Psoas muscle (tissue), 8 donors: ENCODE data around the gene PPP2R2D. TPM values are rescaled to one million over a fixed set of nuclear protein-coding genes. Genes with fewer than 3 reads are reported as not detected.

ENCODE experiments used
- ATAC-seq, 4 donors: fragments of 200-7000 bp; cut with Tn5 transposase; one replicate each; pipeline ENCODE4 v1.9.1; 2020; ENCODE audit warnings: moderate library complexity in 3 of 4, mild to moderate bottlenecking in 2 of 4
- DNase-seq, 2 donors: peaks; one replicate each; pipeline ENCODE4 v3.0.0-alpha.2; 2020
- H3K27ac ChIP-seq: fragments of 200-600 bp; one replicate; pipeline ENCODE4 v1.8.0; 2022
- H3K27me3 ChIP-seq, 3 donors: fragments of 200-600 bp in 1 of 3; one replicate each; pipeline versions ENCODE4 v1.6.1 to v1.8.0; 2013 to 2022; ENCODE audit warnings: low read length in 2 of 3, mild to moderate bottlenecking in 2 of 3, moderate library complexity in 1 of 3; ENCODE audit not compliant: insufficient read depth in 3 of 3
- H3K36me3 ChIP-seq, 2 donors: fragments of 200-600 bp in 1 of 2; one replicate each; pipeline versions ENCODE4 v1.6.1 to v1.8.0; 2013 to 2022; ENCODE audit warnings: low read depth in 1 of 2, mild to moderate bottlenecking in 1 of 2, moderate library complexity in 1 of 2; ENCODE audit not compliant: insufficient read depth in 1 of 2
- H3K4me1 ChIP-seq: fragments of 200-600 bp; one replicate; pipeline ENCODE4 v1.8.0; 2022
- H3K4me3 ChIP-seq: fragments of 200-600 bp; one replicate; pipeline ENCODE4 v1.8.0; 2022; ENCODE audit warnings: mild to moderate bottlenecking
- H3K9me3 ChIP-seq: fragments of 200-600 bp; one replicate; pipeline ENCODE4 v1.8.0; 2022
- WGBS, 3 donors: extraction: QIAGEN DNeasy Blood & Tissue Kit; methylation state at CpG; one replicate each; pipeline versions ENCODE4 v1.1.6 to v1.1.7; 2013; 5-methylcytosine and 5-hydroxymethylcytosine counted together
- intact Hi-C, 2 donors: fragments of 100-400 bp; cut with DNase I; formaldehyde crosslinking; loops; one replicate each; pipeline versions ENCODE4 v1.11.0 to v1.14.2; 2022
- polyA plus RNA-seq, 3 donors: library from polyadenylated mRNA; stranded (reverse); fragments of 200-250 nt; gene quantifications; one replicate each; pipeline ENCODE4 v1.2.3, GENCODE V29; 2013
- total RNA-seq, 4 donors: library from RNA; stranded (reverse); fragmentation: NEBNext Ultra II Directional in 2 of 4; extraction: Animal tissue kit (Norgen Biotek cat#: 25700) in 2 of 4; gene quantifications; one replicate each; pipeline versions ENCODE4 v1.2.1 to v1.2.4, GENCODE V29; 2021 to 2023
- TF ChIP-seq, protein P1 (sequence below): fragments of 200-600 bp; IDR thresholded peaks from one replicate; pipeline ENCODE4 v1.8.0; 2022; ENCODE audit warnings: antibody characterized with exemption
- donor health status: healthy with polysubstance abuse.
- donor health status: DM: no; HTN: no; CAD: no; lungs with moderate emphysema.
- donor health status: Bipolar disorder and iron deficiency.
- donor health status: healthy.
- donor health status: DM: yes; HTN: yes; CAD: no.
- donor health status: DM: no; HTN: no; CAD: no.
- donor health status: DM: no; HTN: no; CAD: no.
- donor health status: DM: yes; HTN: yes; CAD: no.

PPP2R2D gene
- total and polyA plus RNA-seq, 7 donors: 19.2 to 47.4 (median 25.7) TPM

DNA sequence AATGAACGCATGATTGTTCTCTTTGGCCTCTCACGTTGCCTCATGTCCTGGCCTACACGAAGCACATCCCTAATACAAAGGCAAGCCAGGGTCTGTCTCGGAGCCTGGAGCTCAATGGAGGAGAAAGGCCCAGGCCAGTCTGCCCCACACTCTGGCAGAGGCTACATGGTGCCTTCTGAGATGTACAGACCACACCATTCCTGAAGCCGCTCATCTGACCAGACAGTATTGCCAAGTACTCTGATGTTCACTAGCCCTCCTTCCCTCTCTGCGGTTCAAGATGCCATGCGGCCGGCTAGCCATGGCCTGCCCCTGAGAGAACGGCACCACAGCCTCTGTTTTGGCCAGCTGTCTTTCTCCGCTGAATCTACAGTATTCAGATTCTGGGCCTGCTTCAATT lies 75.0 kb downstream of the PPP2R2D start:
- 87 to 96% (median 92%) methylated on average over 10 of the region's 10 CpGs for WGBS, 3 donors
- TF ChIP-seq, protein P1, sequence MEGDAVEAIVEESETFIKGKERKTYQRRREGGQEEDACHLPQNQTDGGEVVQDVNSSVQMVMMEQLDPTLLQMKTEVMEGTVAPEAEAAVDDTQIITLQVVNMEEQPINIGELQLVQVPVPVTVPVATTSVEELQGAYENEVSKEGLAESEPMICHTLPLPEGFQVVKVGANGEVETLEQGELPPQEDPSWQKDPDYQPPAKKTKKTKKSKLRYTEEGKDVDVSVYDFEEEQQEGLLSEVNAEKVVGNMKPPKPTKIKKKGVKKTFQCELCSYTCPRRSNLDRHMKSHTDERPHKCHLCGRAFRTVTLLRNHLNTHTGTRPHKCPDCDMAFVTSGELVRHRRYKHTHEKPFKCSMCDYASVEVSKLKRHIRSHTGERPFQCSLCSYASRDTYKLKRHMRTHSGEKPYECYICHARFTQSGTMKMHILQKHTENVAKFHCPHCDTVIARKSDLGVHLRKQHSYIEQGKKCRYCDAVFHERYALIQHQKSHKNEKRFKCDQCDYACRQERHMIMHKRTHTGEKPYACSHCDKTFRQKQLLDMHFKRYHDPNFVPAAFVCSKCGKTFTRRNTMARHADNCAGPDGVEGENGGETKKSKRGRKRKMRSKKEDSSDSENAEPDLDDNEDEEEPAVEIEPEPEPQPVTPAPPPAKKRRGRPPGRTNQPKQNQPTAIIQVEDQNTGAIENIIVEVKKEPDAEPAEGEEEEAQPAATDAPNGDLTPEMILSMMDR: no peak
- Histone ChIP-seq H3K4me1 (peaks cover 62% of the 10 kb centered on the region), H3K27ac (no peak overlapping the region), H3K36me3 (peaks cover 0 to 25% of the 10 kb centered on the region in 2 donors), H3K27me3 (no peaks in the 10 kb centered on the region), H3K9me3 (no peaks in the 10 kb centered on the region), H3K4me3 (no peak overlapping the region)
- ATAC-seq (no peak), DNase-seq (no peak)
- intact Hi-C loops: no loop called here

DNA sequence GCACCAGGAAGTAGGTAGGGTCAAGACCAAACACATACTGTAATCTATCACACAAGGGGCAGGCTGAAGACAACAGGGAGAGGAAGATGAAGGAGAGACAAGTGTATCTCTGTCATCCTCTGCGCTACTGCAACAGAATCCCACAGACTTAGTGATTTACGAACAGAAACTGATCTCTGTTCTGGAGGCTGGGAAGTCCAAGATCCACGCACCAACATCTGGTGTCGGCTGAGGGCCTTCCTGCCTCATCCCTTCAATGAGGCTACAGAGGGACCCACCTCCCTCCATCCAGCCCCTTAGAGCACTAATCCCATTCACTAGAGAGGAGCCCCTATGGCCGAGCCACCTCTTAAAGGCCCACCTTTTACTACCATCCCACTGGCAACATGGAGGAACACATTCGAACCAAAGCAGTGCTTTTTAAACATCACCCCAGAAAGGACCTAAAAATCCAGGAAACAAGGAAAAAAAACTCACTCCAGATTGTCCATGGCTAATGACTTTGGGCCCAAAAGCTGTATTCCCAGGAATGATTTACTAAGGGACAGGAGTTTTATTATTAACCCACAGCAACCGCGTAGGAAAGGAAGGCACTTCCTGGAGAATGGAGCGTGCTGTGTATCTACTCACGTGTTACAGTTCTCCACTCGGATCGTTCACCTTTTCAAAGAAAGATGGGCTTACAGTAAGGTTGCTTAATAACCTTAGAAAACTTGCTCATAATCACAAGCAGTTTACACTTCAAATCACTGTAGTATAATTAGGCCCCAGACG lies 76.7 kb downstream of the PPP2R2D start:
- Histone ChIP-seq H3K36me3 (peaks cover 0 to 8% of the 10 kb centered on the region in 2 donors), H3K4me1 (peaks cover 58% of the 10 kb centered on the region), H3K27me3 (no peaks in the 10 kb centered on the region), H3K4me3 (no peak overlapping the region), H3K27ac (no peak overlapping the region), H3K9me3 (no peaks in the 10 kb centered on the region)
- ATAC-seq (no peak), DNase-seq (no peak)
- WGBS, 3 donors: 83 to 87% (median 87%) methylated on average over 13 of the region's 13 CpGs
- intact Hi-C loops: no loop called here
- TF ChIP-seq, protein P1: no peak

DNA sequence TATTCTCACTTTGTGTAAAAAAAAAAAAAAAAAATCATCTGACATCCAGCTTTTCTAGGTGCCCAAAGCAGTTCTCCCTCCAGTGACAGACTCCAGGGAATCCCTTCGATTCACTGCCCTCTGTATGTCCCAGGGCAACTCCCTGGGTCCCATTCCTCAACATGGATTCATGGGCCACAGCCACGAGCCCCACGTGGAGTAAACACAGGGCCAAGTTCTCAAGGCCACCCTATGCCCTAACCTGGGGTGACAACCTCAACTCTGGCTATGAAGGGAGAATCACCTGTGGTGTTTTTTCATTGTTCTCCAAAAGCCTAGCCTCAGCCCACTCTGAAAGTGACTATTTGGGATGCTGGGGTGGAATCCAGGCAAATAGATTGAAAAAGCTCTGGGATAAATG lies 77.6 kb downstream of the PPP2R2D start:
- H3K9me3 ChIP-seq: no peaks in the 10 kb centered on the region
- H3K4me1 ChIP-seq: peaks cover 50% of the 10 kb centered on the region
- H3K36me3 ChIP-seq: peaks cover 0 to 4% of the 10 kb centered on the region in 2 donors
- peak overlapping the region; percentile 36 for H3K27ac ChIP-seq
- DNase-seq (no peak), ATAC-seq (no peak)
- H3K4me3 ChIP-seq: no peak overlapping the region
- TF ChIP-seq, protein P1: no peak
- no peaks in the 10 kb centered on the region for H3K27me3 ChIP-seq
- intact Hi-C loops: no loop called here
- 48 to 73% (median 64%) methylated on average over 3 of the region's 3 CpGs for WGBS, 3 donors

DNA sequence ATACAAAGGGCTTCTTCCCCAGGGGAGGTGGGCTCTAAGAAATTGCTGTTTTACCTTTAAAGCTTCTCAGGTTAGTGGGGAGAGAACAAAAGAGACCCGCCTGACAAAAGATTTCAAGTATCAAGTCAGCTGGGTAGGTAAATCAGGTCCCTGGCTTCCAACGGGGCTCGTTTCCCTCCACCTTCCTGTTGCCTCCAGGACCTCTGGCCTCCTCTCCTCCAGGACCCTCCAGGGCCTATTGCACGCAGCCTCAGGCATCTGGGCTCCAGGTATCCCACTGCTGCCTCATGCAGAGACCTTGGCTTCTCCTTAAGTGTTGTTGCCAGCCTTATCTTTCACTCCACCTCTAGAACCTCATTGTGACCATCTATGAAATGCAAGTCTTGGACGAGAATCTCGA lies 78.0 kb downstream of the PPP2R2D start:
- Histone ChIP-seq H3K4me3 (peak overlapping the region; percentile 91), H3K27ac (peak overlapping the region; percentile 36), H3K9me3 (no peaks in the 10 kb centered on the region), H3K4me1 (peaks cover 45% of the 10 kb centered on the region), H3K27me3 (no peaks in the 10 kb centered on the region), H3K36me3 (peaks cover 0 to 4% of the 10 kb centered on the region in 2 donors)
- TF ChIP-seq, protein P1: no peak
- WGBS, 3 donors: 80 to 89% (median 84%) methylated on average over 6 of the region's 6 CpGs
- intact Hi-C loops: no loop called here
- no peak for DNase-seq
- no peak for ATAC-seq

DNA sequence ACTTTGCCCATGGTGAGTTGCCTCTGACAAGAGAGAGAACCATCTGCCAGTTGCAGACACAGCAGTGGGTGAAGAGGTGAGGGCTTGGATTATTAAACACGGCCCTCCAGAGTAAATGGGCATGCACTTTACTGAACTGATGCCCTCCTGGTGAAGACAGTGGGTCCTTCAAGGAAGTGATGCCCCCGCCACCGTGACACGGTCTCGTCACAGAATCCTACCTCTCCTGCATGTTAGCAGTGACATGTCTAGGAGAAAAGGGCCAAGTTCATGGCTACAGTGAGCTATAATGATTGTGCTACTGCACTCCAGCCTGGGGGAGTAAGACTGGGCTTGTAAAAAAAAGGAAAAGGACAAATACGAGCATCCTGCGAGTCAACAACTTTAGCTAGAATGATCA lies 78.5 kb downstream of the PPP2R2D start:
- H3K27me3 ChIP-seq: no peaks in the 10 kb centered on the region
- H3K4me3 ChIP-seq: peak overlapping the region; percentile 91
- intact Hi-C loops: no loop called here
- DNase-seq (no peak), ATAC-seq (no peak)
- peak overlapping the region; percentile 86 for H3K27ac ChIP-seq
- 58 to 75% (median 60%) methylated on average over 7 of the region's 7 CpGs for WGBS, 3 donors
- no peaks in the 10 kb centered on the region for H3K9me3 ChIP-seq
- TF ChIP-seq, protein P1: no peak
- H3K36me3 ChIP-seq: peaks cover 0 to 4% of the 10 kb centered on the region in 2 donors
- H3K4me1 ChIP-seq: peaks cover 40% of the 10 kb centered on the region
